HG03066 (cell line): ENCODE data around the gene EIF2D.

Source experiments
- ATAC-seq: cut with Tn5 transposase; IDR thresholded peaks from one replicate; pipeline ENCODE4 v1.9.1; 2021; ENCODE audit warnings: low read depth; ENCODE audit not compliant: unreplicated experiment

Gene EIF2D

GRCh38 chr1:206573762-206574161 lies 38.5 kb downstream of the EIF2D start:
- no peak for ATAC-seq

GRCh38 chr1:206573319-206573718 lies 38.9 kb downstream of the EIF2D start:
- no peak for ATAC-seq

GRCh38 chr1:206572835-206573234 lies 39.4 kb downstream of the EIF2D start:
- ATAC-seq, result no peak

- ATAC-seq, result no peak
Measured at GRCh38 chr1:206570529-206570928, 41.7 kb downstream of the EIF2D start.

GRCh38 chr1:206569556-206569955 lies 42.7 kb downstream of the EIF2D start:
- no peak for ATAC-seq

- no peak for ATAC-seq
Measured at GRCh38 chr1:206568779-206569352, 43.4 kb downstream of the EIF2D start.

GRCh38 chr1:206568256-206568655 lies 44.0 kb downstream of the EIF2D start:
- no peak for ATAC-seq

GRCh38 chr1:206566999-206567398 lies 45.3 kb downstream of the EIF2D start:
- ATAC-seq, result no peak

- no peak for ATAC-seq
Measured at GRCh38 chr1:206565995-206566394, 46.3 kb downstream of the EIF2D start.

GRCh38 chr1:206563367-206564207 lies 48.7 kb downstream of the EIF2D start:
- peak; percentile 39 for ATAC-seq

- no peak for ATAC-seq
Measured at GRCh38 chr1:206560007-206560716, 52.1 kb downstream of the EIF2D start.

GRCh38 chr1:206559672-206559995 lies 52.6 kb downstream of the EIF2D start:
- no peak for ATAC-seq

- ATAC-seq, result no peak
Measured at GRCh38 chr1:206558794-206559671, 53.2 kb downstream of the EIF2D start.

GRCh38 chr1:206557636-206558473 lies 54.4 kb downstream of the EIF2D start:
- no peak for ATAC-seq

GRCh38 chr1:206556750-206557635 lies 55.3 kb downstream of the EIF2D start:
- ATAC-seq, result peak; percentile 55

GRCh38 chr1:206556047-206556749 lies 56.1 kb downstream of the EIF2D start:
- ATAC-seq, result no peak

GRCh38 chr1:206555473-206555935 lies 56.8 kb downstream of the EIF2D start:
- no peak for ATAC-seq
